HepG2 (cell line): Measurements from ENCODE around the gene LRIF1. TPM values are rescaled to one million over a fixed set of nuclear protein-coding genes. Genes with fewer than 3 reads are reported as not detected.

Source experiments
- ARNT ChIP-seq: fragments of 450-650 bp; IDR thresholded peaks from 2 replicates; pipeline ENCODE4 v1.6.1; 2017
- ASH2L ChIP-seq: fragments of 300-600, 200-600 bp; sonication (generic); IDR thresholded peaks from 2 replicates; pipeline ENCODE4 v1.7.0; 2017; ENCODE audit warnings: low read depth, mild to moderate bottlenecking, moderate library complexity, mixed read lengths, low read length; ENCODE audit not compliant: insufficient read length
- ATF1 ChIP-seq: IDR thresholded peaks from 2 replicates; pipeline ENCODE4 v1.6.1; 2016; ENCODE audit warnings: mild to moderate bottlenecking, control low read depth
- CREB3 ChIP-seq: sonication (generic); formaldehyde crosslinking; IDR thresholded peaks from 2 replicates; pipeline ENCODE4 v1.5.0; 2020; ENCODE audit warnings: missing genetic modification reagents
- GRHL1 ChIP-seq: sonication (generic); formaldehyde crosslinking; conservative IDR thresholded peaks from 2 replicates; pipeline ENCODE4 v1.8.0; 2022; ENCODE audit warnings: missing genetic modification reagents
- KLF15 ChIP-seq: sonication (generic); formaldehyde crosslinking; IDR thresholded peaks from 2 replicates; pipeline ENCODE4 v1.8.1; 2023; ENCODE audit warnings: borderline replicate concordance, mild to moderate bottlenecking, inconsistent platforms, missing genetic modification reagents, mixed read lengths
- PCBP1 ChIP-seq: fragments of 200-400 bp; formaldehyde crosslinking; IDR thresholded peaks from 2 replicates; pipeline ENCODE4 v1.6.1; 2017; ENCODE audit warnings: mild to moderate bottlenecking, low read depth, low read length, borderline replicate concordance
- PHF5A ChIP-seq: IDR thresholded peaks from one replicate; pipeline ENCODE4 v1.6.1; 2018; ENCODE audit warnings: low read depth, missing genetic modification reagents; ENCODE audit not compliant: unreplicated experiment
- RARG ChIP-seq: sonication (generic); formaldehyde crosslinking; IDR thresholded peaks from 2 replicates; pipeline ENCODE4 v1.4.0; 2020; ENCODE audit warnings: low read depth, mild to moderate bottlenecking, missing genetic modification reagents
- SAP130 ChIP-seq: IDR thresholded peaks from 2 replicates; pipeline ENCODE4 v1.6.1; 2016; ENCODE audit warnings: low read depth
- TAF1 ChIP-seq: sonication (generic); formaldehyde crosslinking; IDR thresholded peaks from 2 replicates; pipeline ENCODE4 v1.4.0; 2020; ENCODE audit warnings: missing genetic modification reagents
- TBP ChIP-seq: sonication (generic); formaldehyde crosslinking; IDR thresholded peaks from 2 replicates; pipeline ENCODE4 v1.5.0; 2020; ENCODE audit warnings: missing genetic modification reagents
- TRIM24 ChIP-seq: sonication (generic); formaldehyde crosslinking; IDR thresholded peaks from 2 replicates; pipeline ENCODE4 v1.8.0; 2022; ENCODE audit warnings: mild to moderate bottlenecking, missing genetic modification reagents
- ZFP36L2 ChIP-seq: sonication (generic); formaldehyde crosslinking; IDR thresholded peaks from 2 replicates; pipeline ENCODE4 v1.4.0; 2020; ENCODE audit warnings: missing genetic modification reagents
- ZNF138 ChIP-seq: sonication (generic); formaldehyde crosslinking; IDR thresholded peaks from 2 replicates; pipeline ENCODE4 v1.5.0; 2020; ENCODE audit warnings: mild to moderate bottlenecking, low read depth, missing genetic modification reagents
- ZNF225 ChIP-seq: sonication (generic); formaldehyde crosslinking; IDR thresholded peaks from 2 replicates; pipeline ENCODE4 v1.4.0; 2020; ENCODE audit warnings: mild to moderate bottlenecking, missing genetic modification reagents
- ZNF331 ChIP-seq: sonication (generic); formaldehyde crosslinking; IDR thresholded peaks from 2 replicates; pipeline ENCODE4 v1.4.0; 2020; ENCODE audit warnings: missing genetic modification reagents
- ZNF670 ChIP-seq: sonication (generic); formaldehyde crosslinking; IDR thresholded peaks from 2 replicates; pipeline ENCODE4 v1.8.0; 2022; ENCODE audit warnings: mild to moderate bottlenecking, missing genetic modification reagents, borderline replicate concordance
- ZNF772 ChIP-seq: sonication (generic); formaldehyde crosslinking; IDR thresholded peaks from 2 replicates; pipeline ENCODE4 v1.5.0; 2020; ENCODE audit warnings: mild to moderate bottlenecking, missing genetic modification reagents
- ZSCAN12 ChIP-seq: sonication (generic); formaldehyde crosslinking; IDR thresholded peaks from 2 replicates; pipeline ENCODE4 v1.9.0; 2021; ENCODE audit warnings: mild to moderate bottlenecking, missing genetic modification reagents
- polyA plus RNA-seq, 8 experiments: library from polyadenylated mRNA; depleted of rRNA in 3 of 8; stranded (reverse) in 7 of 8; unstranded in 1 of 8; fragments of >200 nt; fragmentation: Illumina TruSeq in 4 of 8; extraction: Trizol in 4 of 8; gene quantifications; 2 replicates each; pipeline versions ENCODE4 v1.2.1 to v1.2.3, GENCODE V29; 2011 to 2016; ENCODE audit warnings: low read depth in 4 of 8, missing spikeins in 1 of 8, mixed read lengths in 1 of 8; ENCODE audit not compliant: insufficient read depth in 1 of 8
- total RNA-seq, 5 experiments: library from RNA; depleted of rRNA; stranded (reverse); fragments of >200 nt; fragmentation: Illumina TruSeq; extraction: Trizol; gene quantifications; 2 replicates each; pipeline ENCODE4 v1.2.3, GENCODE V29; 2016; ENCODE audit warnings: low read depth in 1 of 5
- TF ChIP-seq, protein P1 (sequence below): sonication (generic); formaldehyde crosslinking; IDR thresholded peaks from 2 replicates; pipeline ENCODE4 v1.4.0; 2020; ENCODE audit warnings: mild to moderate bottlenecking, missing genetic modification reagents
- TF ChIP-seq, protein P2 (sequence below): sonication (generic); formaldehyde crosslinking; IDR thresholded peaks from 2 replicates; pipeline ENCODE4 v1.8.0; 2022; ENCODE audit warnings: missing genetic modification reagents, mild to moderate bottlenecking, borderline replicate concordance
- TF ChIP-seq, protein P3 (sequence below): sonication (generic); formaldehyde crosslinking; IDR thresholded peaks from 2 replicates; pipeline ENCODE4; 2020; ENCODE audit warnings: missing genetic modification reagents, mild to moderate bottlenecking, borderline replicate concordance

LRIF1 gene
- total and polyA plus RNA-seq, 2 of the 13 experiments (the other 11 are each of a cell fraction or from before 2014, with no cell fraction given) = 18.4 to 42.4 TPM

- peak; percentile 38; the same call in 1 of the 2 replicates for TF ChIP-seq CREB3 (CRISPR knock-in tag)
- TF ChIP-seq, protein P1, sequence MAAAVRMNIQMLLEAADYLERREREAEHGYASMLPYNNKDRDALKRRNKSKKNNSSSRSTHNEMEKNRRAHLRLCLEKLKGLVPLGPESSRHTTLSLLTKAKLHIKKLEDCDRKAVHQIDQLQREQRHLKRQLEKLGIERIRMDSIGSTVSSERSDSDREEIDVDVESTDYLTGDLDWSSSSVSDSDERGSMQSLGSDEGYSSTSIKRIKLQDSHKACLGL = no peak; the same call in 1 of the 2 replicates
- no peak for TF ChIP-seq GRHL1
- 0 out of 2 replicates have a peak, but pooled peaks have one; percentile 14 for TF ChIP-seq ZNF225 (CRISPR knock-in tag)
- TF ChIP-seq ZNF138 (CRISPR knock-in tag) = 0 out of 2 replicates have a peak, but pooled peaks have one; percentile 29
- peak; percentile 95 for TF ChIP-seq ATF1 (CRISPR knock-in tag)
- TF ChIP-seq TRIM24 (CRISPR knock-in tag) = no peak
- TF ChIP-seq PCBP1 = 0 out of 2 replicates have a peak, but pooled peaks have one; percentile 50
- peak; percentile 74 for TF ChIP-seq ZNF331 (CRISPR knock-in tag)
- TF ChIP-seq KLF15 = peak; percentile 17
- peak; percentile 74 for TF ChIP-seq SAP130 (CRISPR knock-in tag)
- TF ChIP-seq, protein P2, sequence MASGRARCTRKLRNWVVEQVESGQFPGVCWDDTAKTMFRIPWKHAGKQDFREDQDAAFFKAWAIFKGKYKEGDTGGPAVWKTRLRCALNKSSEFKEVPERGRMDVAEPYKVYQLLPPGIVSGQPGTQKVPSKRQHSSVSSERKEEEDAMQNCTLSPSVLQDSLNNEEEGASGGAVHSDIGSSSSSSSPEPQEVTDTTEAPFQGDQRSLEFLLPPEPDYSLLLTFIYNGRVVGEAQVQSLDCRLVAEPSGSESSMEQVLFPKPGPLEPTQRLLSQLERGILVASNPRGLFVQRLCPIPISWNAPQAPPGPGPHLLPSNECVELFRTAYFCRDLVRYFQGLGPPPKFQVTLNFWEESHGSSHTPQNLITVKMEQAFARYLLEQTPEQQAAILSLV (CRISPR knock-in tag) = no peak
- no peak for TF ChIP-seq PHF5A (CRISPR knock-in tag)
- TF ChIP-seq ZNF670 (CRISPR knock-in tag) = peak; percentile 8; the same call in 1 of the 2 replicates
- no peak for TF ChIP-seq TBP
- TF ChIP-seq ZFP36L2 (CRISPR knock-in tag) = no peak
- no peak for TF ChIP-seq RARG (CRISPR knock-in tag)
- no peak; the same call in none of the 2 replicates for TF ChIP-seq ZNF772 (CRISPR knock-in tag)
- TF ChIP-seq ARNT = no peak
- peak; percentile 90 for TF ChIP-seq ASH2L
- 0 out of 2 replicates have a peak, but pooled peaks have one; percentile 40 for TF ChIP-seq ZSCAN12
- TF ChIP-seq, protein P3, sequence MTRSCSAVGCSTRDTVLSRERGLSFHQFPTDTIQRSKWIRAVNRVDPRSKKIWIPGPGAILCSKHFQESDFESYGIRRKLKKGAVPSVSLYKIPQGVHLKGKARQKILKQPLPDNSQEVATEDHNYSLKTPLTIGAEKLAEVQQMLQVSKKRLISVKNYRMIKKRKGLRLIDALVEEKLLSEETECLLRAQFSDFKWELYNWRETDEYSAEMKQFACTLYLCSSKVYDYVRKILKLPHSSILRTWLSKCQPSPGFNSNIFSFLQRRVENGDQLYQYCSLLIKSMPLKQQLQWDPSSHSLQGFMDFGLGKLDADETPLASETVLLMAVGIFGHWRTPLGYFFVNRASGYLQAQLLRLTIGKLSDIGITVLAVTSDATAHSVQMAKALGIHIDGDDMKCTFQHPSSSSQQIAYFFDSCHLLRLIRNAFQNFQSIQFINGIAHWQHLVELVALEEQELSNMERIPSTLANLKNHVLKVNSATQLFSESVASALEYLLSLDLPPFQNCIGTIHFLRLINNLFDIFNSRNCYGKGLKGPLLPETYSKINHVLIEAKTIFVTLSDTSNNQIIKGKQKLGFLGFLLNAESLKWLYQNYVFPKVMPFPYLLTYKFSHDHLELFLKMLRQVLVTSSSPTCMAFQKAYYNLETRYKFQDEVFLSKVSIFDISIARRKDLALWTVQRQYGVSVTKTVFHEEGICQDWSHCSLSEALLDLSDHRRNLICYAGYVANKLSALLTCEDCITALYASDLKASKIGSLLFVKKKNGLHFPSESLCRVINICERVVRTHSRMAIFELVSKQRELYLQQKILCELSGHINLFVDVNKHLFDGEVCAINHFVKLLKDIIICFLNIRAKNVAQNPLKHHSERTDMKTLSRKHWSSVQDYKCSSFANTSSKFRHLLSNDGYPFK (CRISPR knock-in tag) = peak; percentile 54; the same call in 1 of the 2 replicates
- peak; percentile 95 for TF ChIP-seq TAF1
Measured at GRCh38 chr1:110963691-110964454, at the start of gene LRIF1 (continued).
